Activated CD4-positive, alpha-beta T cell treated with anti-CD3 and anti-CD28 coated beads for 48 hours (primary cell): Measurements from ENCODE around the gene NSUN2.

Experiments
- DNase-seq: peaks from one replicate; pipeline ENCODE4 v3.0.0-alpha.2; 2020

Gene NSUN2

DNA sequence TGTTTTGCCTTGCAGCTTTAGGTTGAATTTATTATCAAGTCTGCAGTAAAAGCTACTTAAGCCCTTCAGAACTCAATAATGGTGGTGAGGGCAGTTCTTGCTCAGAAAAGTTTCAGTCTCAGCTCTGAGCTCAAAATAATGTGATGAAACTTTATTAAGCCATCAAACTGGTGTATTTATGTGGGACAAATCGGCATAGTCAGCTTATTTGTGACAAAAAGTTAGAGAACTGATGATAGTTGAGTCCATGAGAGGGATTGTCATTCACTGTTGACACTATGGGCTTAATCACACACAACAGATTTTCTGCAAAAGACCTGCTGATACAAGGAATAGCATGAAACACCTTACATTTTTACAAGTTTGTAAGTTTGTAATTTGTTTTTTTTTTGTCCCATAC, 9.8 kb upstream of the NSUN2 start:
- no peak for DNase-seq

DNA sequence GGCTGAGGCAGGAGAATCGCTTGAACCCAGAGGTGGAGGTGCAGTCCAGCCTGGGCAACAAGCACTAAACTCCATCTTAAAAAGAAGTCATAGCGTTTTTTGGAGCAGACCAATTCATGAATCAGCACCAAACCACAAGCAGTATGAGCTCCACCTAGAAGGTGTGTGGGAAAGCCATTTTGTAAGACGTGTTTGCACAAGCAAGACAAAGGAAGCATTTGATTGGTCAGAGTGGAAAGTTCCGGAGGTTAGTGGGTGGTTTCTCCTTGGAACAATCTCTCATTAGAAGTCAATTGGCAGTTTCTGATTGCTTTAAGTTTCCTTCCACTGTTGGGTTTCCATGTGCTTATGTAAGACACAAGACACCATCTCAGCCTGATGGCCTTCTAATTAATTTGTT, 5.4 kb upstream of the NSUN2 start:
- no peak for DNase-seq

DNA sequence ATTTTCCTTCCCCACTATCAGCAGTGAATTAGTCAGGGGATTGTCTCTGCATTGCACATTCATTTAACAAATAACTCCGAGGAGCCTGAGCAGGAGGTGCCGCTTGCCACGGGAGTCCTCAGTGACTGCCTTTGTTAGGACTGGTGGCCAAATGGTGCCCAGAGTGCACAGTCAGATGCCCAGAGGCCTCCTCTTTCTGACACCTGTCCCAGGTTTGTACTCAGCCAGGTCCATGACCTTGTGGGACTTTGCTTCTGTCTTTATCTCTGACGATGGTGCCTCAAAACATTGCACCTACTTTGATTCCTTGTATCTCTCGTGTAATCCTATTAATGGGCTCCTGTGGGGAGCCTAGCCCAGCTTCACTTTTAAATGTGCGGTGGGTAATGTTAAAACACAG, 4.7 kb upstream of the NSUN2 start:
- no peak for DNase-seq

DNA sequence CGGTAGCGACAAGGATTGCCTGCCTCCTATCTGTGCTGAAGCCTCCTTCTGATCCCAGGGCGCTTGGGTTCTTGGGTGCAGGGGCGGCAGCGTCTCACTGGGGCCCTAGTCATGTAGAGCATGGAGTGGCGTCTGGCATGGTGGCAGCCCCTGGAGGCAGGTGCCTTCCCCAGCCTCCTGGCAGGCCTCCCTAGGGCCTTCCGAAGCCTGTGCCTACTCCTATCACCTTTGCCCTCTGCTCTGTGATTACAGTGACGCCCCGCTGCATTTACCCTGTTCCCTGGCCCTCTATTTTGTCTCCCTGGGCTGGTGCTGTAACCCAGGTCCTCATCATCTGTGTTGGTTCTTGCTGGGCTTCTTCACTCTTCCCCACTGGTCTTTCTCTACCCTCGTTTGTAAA, 4.2 kb upstream of the NSUN2 start:
- DNase-seq: no peak

DNA sequence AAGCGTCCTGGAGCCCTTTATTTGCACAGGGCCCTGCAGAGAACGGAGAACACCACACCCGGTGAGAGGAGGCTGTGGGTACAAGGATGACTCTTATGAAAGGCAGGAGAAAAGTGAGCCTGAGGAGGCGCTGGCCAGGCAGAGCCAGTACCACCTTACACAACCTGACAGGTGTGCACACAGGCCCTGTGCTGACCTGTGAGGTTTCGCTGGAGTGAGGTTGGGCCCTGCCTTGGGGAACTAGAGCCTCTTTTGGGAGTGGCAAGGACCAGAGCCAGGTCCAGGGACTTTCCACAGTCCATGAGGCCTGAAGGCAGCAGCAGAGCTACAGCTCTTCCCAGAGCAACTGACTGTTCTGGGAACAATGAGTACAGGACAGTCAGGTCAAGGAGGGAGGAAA, 3.4 kb upstream of the NSUN2 start:
- DNase-seq: no peak

DNA sequence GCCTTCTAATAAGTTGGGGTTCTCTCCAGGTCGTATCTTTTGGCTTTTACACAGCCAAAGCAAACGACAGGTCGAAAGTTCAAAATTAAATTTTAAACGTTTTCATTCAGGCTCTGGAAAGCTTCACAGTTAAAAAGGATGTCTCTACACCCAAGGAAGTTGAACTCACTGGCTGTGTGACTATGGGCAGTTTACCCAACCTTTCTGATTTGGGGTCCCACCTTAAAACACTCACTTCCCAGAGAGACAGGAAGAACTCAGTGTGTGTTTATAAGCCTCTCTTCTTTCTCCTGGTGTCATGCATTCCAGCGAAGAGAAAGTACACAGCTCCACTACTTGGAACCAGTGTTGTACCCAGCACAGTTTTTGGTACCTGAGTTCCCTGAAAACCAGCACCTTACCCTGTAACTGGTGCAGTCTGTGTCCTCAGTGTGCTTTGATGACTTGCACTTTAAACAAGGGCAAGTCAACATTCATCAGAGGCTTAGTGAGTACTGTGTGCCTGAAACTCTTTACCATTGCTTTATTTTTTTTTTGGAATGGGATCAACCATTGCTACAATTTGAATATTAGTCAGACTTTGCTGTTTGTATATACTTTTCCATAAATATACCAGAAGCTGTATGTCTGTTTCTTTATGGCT, 2.1 kb upstream of the NSUN2 start:
- DNase-seq: no peak

DNA sequence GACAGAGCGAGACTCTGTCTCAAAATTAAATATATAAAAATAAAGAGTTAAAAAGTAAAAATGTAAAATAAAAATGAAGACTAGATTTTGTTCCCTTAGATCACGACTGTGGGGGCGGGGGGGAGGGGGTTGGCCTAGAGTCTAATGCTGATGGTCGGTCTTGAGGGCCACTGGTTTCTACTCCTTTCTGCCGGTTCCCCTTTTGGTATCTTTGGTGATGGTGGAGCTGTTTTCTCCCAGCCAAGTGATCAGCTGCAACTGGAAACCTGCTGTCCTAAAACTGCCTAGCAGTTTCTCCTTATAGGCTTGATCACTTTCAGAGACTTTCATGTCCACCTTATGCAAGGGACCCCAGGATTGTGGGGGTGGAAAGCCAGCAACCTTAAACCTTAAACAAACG, 1.5 kb upstream of the NSUN2 start:
- no peak for DNase-seq

DNA sequence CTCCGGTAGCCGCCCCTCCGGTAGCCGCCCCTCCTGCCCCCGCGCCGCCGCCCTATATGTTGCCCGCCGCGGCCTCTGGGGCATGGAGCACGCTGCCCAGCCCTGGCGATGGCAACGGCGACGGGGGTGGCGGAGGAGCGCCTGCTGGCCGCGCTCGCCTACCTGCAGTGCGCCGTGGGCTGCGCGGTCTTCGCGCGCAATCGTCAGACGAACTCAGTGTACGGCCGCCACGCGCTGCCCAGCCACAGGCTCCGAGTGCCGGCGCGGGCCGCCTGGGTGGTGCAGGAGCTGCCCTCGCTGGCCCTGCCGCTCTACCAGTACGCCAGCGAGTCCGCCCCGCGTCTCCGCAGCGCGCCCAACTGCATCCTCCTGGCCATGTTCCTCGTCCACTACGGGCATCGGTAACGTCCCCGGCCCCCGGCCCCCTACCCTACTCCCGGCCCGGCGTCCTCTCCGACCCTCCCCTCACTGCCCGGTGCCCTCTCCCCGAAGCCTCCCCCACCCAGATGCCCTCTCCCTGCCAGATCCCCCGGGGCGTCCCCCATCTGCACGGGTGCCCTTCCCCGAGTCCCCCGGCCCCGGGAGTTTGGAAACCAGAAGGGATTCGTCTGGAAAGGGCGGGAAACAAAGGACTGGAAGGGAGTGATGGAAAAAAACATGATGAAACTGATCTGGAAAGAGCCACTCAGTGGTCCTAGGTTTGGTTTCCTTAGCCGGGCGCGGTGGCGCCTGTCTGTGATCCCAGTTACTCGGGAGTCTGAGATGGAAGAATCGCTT, 813 bp upstream of the NSUN2 start:
- DNase-seq: peak; percentile 28

DNA sequence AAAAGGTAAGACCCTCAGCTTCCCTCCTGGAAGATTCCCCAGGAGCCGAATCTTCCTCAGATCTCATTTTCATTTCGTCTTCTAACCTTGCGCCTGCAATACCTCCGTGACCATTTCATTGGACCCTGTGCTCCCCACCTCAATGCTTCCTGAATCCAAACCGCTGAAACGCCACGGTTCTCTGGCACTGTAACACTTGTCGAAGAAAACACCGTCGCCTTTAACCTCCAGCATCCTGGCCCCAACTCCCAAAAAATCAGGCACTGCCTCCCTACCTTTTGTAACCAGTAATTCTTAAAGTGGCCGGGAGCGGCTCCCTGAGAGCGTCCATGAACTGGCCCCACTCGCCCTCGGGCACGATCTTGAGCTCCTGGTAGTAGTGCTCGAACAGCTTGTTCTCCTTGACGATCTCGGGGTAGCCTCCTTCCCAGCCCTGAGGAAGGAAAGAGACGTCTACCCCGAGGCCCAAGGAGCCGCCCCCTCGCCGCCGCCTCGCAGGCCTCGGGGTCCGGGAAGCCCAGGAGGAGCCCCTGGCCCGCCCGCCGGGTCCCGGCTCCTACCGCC, 438 bp downstream of the NSUN2 start:
- DNase-seq: no peak

DNA sequence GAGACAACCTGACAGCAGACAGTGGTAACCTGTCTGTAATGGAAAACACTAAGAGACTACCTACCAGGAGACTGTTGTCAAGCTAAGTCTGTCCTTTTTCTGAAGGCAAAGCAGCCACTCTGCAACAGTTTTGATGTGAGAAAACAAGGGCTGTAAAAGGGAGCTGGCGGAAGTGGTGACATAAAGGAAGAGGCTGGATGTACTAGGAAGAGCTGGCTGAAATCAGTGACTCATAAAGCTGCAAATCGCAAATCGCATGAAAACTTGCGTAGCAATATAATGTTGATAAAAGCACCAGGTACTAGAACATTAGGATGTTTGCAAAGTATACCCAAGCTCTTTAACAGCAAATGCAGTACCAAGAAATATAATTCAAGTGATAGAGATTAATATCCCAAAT, 1.4 kb downstream of the NSUN2 start:
- DNase-seq: no peak

DNA sequence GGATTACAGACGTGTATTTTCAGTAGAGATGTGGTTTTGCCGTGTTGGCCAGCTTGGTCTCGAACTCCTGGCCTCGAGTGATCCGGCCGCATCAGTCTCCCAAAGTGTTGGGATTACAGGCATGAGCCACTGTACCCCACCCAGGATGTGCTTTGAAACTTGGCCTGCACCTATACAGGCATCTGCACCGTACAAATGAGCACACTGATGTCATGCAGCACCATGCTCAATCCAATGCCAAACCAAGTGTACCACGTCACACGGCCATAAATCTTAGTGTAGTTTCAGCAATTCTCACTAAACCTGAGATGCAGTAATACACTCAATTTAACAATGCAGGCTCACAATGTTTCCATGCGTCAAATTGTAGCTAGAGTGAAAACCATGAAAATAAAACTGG, 6.3 kb downstream of the NSUN2 start:
- no peak for DNase-seq

DNA sequence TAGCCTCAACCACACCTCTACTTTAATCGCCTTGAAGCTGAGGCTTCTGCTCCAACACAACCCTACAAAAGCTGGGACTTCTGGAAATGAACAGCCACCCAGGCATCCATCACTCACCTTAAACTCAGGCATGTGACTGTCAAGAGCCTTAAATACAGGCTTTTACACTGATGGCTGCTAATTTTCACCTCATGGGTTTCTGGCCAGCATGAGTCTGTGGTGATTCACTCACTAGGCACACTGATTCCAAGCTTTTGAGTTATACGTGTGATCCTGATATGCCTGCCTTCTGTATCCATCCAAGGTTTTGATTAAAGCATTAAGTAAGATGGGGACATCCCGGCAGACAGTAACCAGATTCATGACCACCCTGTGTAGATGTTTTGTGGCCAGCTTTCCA, 8.9 kb downstream of the NSUN2 start:
- no peak for DNase-seq

DNA sequence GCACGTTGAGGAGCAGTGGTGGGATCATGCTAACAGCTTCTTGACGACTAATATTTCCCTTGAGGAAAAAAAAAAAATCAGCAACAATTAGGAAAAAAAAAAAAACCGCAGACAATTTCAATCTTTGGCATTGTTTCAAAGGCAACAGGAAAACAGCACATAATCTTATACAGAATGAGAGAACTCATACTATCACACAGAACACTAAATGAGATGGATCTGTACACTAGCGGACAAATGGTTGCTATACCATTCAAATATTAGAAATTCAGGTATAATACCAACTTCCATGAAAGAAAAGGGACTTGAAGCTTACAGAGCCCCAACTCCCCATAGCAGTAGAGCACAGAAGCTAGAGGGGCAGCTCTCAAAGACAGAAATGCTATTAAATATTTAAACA, 9.6 kb downstream of the NSUN2 start:
- no peak for DNase-seq

DNA sequence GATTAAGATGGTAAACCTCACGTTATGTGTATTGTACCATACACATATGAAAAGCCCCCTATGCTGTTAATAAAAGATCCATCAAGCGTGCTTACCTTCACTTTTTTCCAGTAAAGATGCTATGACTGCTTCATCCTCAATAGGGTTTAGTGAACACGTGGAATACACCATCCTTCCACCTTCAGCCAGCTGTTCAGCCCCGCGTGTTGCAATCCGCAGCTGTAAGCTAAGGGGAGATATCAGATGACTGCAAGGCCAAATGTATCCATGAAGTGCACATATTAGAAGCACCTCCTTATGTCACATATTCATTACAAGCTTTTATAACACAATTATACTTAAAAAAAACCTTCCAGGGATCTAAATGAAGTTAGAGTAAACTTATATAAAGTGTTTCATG, 16.2 kb downstream of the NSUN2 start:
- DNase-seq: no peak

DNA sequence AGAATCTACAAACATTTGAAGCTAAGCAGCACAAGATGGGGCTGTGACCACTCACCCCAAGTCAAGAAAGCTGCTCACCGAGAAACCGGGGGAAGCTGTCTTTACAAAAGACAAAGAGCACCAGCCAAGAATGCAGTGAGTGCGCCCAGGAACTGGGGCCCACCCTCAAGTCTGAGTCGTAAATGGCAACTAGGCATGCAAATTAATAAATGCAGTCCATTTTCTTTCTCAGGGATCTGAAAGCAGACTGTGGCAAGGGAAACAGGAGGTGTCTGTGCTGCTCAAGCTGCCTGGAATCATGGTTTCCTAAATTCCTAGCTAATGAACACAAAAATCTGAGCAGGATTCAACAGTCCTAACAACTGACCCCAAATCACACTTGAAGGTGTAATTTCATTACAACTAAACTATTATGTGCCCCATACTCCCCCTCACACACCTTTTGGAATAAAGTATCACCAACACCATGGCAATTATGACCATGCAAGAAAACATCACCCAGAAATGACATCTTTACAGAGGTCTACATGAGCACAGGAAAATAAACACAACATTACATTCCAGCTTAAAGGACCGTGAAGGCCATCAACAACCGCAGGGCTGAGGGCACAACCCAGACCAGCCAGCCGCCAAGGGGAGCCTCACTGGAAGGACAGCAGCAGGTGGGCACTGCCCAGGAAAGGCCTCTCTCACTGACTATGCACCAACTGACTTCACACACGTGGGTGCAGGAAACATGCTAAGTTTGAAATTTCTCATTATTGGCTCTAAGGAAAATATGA, 17.6 kb downstream of the NSUN2 start:
- no peak for DNase-seq

DNA sequence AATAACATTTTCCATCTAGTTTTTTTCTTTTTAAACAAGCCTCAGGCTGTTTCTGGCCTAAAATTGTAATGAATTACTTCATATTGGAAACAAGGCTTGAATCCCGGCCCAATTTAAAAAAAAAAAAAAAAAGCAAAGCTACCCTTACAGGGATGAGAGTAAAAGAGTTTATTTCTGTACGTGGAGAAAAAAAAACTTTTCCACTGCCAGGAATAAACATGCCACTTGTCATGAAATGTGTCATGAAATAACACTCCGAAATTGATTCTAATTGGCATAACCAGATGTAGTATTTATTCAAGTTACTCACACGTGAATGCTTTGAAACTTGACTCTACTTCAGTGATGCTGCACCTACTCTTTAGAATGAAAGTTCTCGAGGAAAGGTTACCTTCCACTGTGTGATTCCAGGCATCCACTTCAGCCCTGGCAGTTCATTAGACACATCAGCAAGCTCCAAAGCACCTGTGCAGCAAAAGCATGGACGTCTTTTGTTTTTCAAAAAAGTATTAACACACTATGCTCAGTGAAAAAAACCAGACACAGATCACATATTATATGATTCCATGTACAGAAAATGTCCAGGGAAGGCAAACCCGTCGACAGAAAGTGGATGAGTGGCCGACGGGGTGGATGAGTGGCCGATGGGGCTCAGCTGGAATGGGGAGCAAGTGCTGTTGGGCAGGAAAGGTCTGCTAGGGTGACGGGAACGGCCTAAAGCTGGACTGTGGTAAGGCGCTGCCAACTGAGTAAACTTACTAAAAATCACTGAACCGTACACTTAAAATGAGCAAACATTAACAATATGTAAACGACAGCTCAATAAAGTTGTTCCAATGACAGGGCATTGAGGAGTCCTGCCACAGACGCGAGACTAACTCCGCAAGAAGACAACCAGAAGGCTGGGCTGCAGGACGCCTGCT, 21.2 kb downstream of the NSUN2 start:
- DNase-seq: no peak

DNA sequence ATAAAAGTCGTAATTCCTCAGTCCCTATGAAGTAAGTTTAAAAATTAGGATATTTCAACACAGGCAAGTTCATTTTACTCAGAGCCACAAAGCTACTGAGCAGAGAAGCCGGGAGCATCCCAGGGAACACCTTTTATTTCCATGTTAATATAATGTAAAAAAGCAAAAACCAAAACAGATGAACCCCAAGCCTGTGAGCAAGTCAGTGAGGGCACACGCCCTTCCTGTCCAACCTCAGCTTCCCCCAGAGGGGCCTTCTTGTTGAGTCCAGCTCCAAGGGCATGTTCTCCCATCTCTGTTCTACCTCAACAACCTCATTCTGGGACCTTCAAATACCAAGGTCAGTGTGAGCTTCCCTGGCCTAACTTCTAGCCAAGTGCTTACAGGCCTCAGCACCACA, 24.8 kb downstream of the NSUN2 start:
- DNase-seq: no peak

DNA sequence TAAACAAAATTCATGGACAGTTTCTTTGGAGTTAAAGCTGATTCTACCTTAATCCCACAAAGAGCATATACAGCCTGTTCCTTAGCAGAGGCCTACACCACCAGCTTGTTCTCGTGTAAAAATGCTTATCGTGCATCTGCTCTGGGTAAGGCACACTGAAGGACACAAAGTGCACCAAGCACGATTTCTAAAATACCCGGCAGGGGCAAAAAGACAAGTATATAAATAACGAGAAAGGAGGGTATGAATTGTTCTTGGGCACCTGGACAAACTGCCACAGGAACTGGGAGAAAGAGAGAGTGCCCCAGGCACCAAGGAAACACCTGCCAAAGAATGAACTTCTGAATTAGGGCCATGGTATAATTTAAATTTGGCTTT, 25.3 kb downstream of the NSUN2 start:
- no peak for DNase-seq

DNA sequence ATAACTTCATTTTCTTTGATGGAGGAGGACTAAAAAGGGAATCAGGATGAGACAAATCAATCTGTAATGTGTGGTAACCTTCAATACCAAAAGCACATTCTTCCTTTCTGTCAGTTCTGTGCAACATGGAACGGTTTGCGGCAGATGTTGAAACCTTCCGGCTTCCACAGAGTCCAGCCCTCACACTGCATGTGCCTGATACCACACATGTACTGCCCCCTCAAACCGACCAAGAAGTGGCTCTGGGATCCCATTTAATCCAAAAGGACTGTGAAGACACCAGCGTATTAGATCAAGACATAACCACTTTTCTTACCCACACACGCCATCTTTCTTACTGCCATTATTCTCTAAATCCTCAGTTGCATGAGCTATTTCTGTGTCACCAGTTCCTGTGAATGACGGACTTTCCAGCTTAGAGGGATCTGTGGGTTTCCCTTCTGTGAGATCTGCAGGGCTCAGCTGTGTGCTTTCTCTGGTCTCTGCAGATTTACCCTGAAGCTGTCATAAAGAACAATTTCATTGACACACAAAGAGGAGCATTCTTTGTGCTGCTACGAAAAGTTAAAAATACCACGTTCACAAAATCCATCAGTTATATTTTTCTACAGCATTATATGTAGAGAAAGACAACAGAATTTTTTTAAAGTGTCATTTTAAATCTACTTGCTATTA, 25.8 kb downstream of the NSUN2 start:
- no peak for DNase-seq

DNA sequence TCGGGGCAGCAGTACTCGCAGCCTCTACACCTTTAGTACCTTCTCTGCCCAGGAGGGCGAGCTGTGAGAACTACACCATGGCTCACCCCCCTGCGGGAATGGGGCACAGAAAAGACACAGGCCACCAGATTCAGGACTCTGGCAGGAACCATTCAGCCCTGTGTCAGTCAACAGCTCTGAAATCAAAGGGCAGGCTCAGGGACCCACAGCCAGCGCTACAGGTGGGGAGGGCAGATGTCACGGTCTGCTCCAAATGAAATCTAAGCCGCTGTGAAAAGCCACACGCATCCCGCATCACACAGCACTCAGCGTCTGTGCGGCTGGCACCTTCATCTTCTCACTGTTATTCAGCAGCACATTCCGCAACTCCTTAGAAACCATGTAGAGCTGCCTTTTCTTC, 27.9 kb downstream of the NSUN2 start:
- no peak for DNase-seq

DNA sequence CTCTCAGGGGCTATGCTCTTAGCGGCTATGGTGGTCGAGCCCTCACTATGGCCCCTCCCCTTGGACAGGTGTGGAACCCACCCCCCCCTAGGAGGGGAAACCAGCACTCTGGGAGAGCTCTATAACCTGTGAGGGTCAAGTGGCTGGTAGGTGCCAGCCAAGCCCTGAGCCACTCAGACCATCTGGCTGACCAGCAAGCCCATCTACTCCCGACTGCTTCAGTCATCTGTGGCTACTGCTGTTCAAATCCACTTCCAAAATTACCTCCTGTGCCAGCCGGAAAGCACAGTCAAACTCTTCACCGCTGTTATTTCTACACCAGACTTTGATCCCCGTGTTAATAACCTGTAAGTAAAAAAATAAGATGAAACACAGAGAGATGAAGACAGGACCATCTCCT, 28.5 kb downstream of the NSUN2 start:
- DNase-seq: no peak

DNA sequence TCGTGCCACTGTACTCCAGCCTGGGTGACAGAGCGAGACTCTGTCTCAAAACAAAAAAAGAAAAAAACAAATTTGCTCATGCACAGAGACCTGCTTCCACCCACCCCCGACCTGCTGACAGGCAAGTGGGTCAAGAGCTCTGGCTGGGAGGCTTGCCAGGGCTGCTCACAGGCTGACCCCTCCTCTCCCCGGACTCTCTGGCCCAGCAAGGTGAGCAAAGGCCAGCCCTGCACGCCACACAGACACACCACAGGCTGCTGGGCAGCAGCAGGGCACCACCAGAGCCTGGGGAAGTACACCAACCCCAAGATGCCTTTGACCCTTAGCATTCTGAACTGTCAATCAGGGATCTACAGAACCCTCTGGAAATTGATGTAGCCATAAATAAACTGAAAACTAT, 29.2 kb downstream of the NSUN2 start:
- DNase-seq: no peak
